Mucosa of descending colon (tissue), 3 donors: ENCODE data around the gene CADM1. TPM values are rescaled to one million over a fixed set of nuclear protein-coding genes. Genes with fewer than 3 reads are reported as not detected.

Experiments
- ATAC-seq: fragments of 200-7000 bp; cut with Tn5 transposase; one replicate; pipeline ENCODE4 v1.9.1; 2020; ENCODE audit warnings: mild to moderate bottlenecking, moderate library complexity
- DNase-seq, 3 donors: peaks; one replicate each; pipeline ENCODE4 v3.0.0-alpha.2; 2020
- H3K36me3 ChIP-seq: fragments of 200-600 bp; one replicate; pipeline ENCODE4 v1.8.0; 2021; ENCODE audit warnings: low read depth, mild to moderate bottlenecking
- H3K4me1 ChIP-seq: fragments of 200-600 bp; one replicate; pipeline ENCODE4 v1.8.0; 2021; ENCODE audit warnings: low read depth, mild to moderate bottlenecking
- H3K4me3 ChIP-seq: fragments of 200-600 bp; one replicate; pipeline ENCODE4 v1.8.0; 2021; ENCODE audit warnings: mild to moderate bottlenecking
- H3K9me3 ChIP-seq: fragments of 200-600 bp; one replicate; pipeline ENCODE4 v1.8.0; 2021; ENCODE audit warnings: mild to moderate bottlenecking
- CTCF ChIP-seq: fragments of 200-600 bp; IDR thresholded peaks from one replicate; pipeline ENCODE4 v1.8.0; 2022; ENCODE audit warnings: antibody characterized with exemption, mild to moderate bottlenecking
- intact Hi-C, 2 donors: fragments of 100-400 bp; cut with DNase I in 1 of 2; cut with micrococcal nuclease in 1 of 2; formaldehyde crosslinking; loops; one replicate each; pipeline versions ENCODE4 v1.11.0 to v1.11.1; 2022; cut with DNase I, micrococcal nuclease
- total RNA-seq, 3 donors: library from RNA; stranded (reverse); fragmentation: NEBNext Ultra II Directional in 2 of 3; extraction: Animal tissue kit (Norgen Biotek cat#: 25700) in 2 of 3; gene quantifications; one replicate each; pipeline versions ENCODE4 v1.2.1 to v1.2.4, GENCODE V29; 2021 to 2023
- donor health status: DM: no; HTN: no; CAD: no; lungs with moderate emphysema.
- donor health status: DM: no; HTN: no; CAD: no.
- donor health status: DM: no; HTN: yes; CAD: no.

Gene CADM1
- total RNA-seq, 3 donors from 2014 or later: 4.3 to 20.2 (median 7.2) TPM

GRCh38 chr11:115396533-115396932, 107.7 kb downstream of the CADM1 start:
- no peak for ATAC-seq
- Histone ChIP-seq H3K4me3 (no peak overlapping the region), H3K36me3 (no peaks in the 10 kb centered on the region), H3K4me1 (no peaks in the 10 kb centered on the region), H3K9me3 (no peaks in the 10 kb centered on the region)
- TF ChIP-seq CTCF: no peak
- DNase-seq: no peak
- intact Hi-C loops: no loop called here

DNA sequence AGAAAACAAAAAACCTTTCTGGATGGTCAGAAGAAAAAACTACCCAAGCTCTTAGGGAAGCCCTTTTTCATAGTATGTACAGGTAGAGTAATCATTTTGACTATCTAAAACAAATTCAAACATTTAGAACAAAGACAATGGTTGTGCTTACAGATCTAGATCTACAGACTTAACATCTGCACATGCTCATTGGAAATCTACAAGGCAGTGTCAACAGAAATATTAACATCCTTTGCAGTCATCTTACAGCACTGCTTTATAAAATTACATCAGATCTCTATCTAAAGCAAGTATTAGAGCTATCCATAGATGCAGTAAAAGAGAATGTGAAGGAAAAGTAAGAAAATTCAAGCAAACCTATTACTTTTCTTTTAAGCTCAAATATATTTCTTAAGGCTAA, 110.3 kb downstream of the CADM1 start:
- Histone ChIP-seq H3K36me3 (no peaks in the 10 kb centered on the region), H3K4me3 (no peak overlapping the region), H3K4me1 (no peaks in the 10 kb centered on the region), H3K9me3 (no peaks in the 10 kb centered on the region)
- intact Hi-C loops: no loop called here
- DNase-seq (no peak), ATAC-seq (no peak)
- no peak for TF ChIP-seq CTCF

- Histone ChIP-seq H3K4me1 (no peaks in the 10 kb centered on the region), H3K36me3 (no peaks in the 10 kb centered on the region), H3K4me3 (no peak overlapping the region), H3K9me3 (no peaks in the 10 kb centered on the region)
- intact Hi-C loops: no loop called here
- no peak for DNase-seq
- TF ChIP-seq CTCF: no peak
- no peak for ATAC-seq
These were observed 112.6 kb downstream of the CADM1 start for GRCh38 chr11:115391598-115391997.

DNA sequence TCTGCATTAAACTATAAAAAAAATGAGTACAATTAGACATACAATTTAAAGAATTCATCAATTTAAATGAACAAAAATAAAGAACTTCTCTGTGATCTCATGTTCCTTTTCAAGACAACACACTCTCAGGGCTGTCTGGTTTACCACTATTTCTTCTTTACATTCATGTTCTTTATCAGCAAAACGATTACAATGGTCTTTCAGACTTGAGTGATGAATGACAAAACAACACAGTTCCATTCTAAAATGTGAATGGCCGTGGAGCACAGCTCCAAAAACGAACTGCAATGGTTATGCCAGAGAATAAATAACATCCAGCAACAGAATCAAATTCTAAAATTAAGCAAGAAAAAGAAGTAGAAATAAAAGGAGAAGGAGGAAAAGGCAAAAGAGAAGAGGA, 113.1 kb downstream of the CADM1 start:
- DNase-seq: no peak
- TF ChIP-seq CTCF: no peak
- H3K9me3 ChIP-seq: no peaks in the 10 kb centered on the region
- no peaks in the 10 kb centered on the region for H3K4me1 ChIP-seq
- no peak overlapping the region for H3K4me3 ChIP-seq
- intact Hi-C loops: no loop called here
- no peak for ATAC-seq
- H3K36me3 ChIP-seq: no peaks in the 10 kb centered on the region

GRCh38 chr11:115390441-115390840, 113.8 kb downstream of the CADM1 start:
- H3K9me3 ChIP-seq: no peaks in the 10 kb centered on the region
- intact Hi-C loops: no loop called here
- H3K4me1 ChIP-seq: no peaks in the 10 kb centered on the region
- no peak for DNase-seq
- no peaks in the 10 kb centered on the region for H3K36me3 ChIP-seq
- ATAC-seq: no peak
- TF ChIP-seq CTCF: no peak
- no peak overlapping the region for H3K4me3 ChIP-seq

DNA sequence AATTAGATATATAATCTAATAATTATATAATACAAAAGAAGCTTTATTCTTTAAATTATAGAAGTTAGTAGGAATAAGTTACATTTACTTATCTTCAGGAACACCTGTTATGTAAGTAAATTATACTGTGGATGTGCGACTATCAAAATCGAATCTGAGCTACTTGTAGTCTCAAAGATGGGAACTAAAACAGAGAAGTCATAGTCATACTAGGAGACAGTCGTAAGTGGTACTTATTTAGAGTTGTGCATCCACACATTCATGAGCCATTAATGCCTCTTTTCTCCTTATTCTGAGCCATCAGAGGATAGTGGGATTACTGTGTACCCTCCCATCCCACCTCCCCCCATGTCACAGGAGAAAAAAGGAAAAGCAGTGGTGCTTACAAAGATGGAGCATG, 114.4 kb downstream of the CADM1 start:
- DNase-seq (no peak), ATAC-seq (no peak)
- H3K4me3 ChIP-seq: no peak overlapping the region
- no peak for TF ChIP-seq CTCF
- no peaks in the 10 kb centered on the region for H3K36me3 ChIP-seq
- intact Hi-C loops: no loop called here
- H3K4me1 ChIP-seq: no peaks in the 10 kb centered on the region
- no peaks in the 10 kb centered on the region for H3K9me3 ChIP-seq
